Omental fat pad (tissue), 4 donors: ENCODE measurements around the gene HSPB8. TPM values are rescaled to one million over a fixed set of nuclear protein-coding genes. Genes with fewer than 3 reads are reported as not detected.
A peak's percentile ranks its signal among the peaks of the same experiment; 100 is the strongest.

Experiments used
- ATAC-seq: fragments of 150-250 bp; one replicate; pipeline ENCODE4 v1.9.1; 2016; ENCODE audit warnings: mild to moderate bottlenecking, moderate library complexity; ENCODE audit not compliant: low FRiP score
- DNase-seq: peaks from one replicate; pipeline ENCODE4 v3.0.0-alpha.2; 2019; ENCODE audit warnings: low spot score
- total RNA-seq, 4 donors: library from RNA; depleted of rRNA; stranded (reverse); fragments of >200 nt; gene quantifications; one replicate each; pipeline ENCODE4 v1.1.0, GENCODE V29; 2016
- TF ChIP-seq, protein P1 (sequence below), 3 donors: fragments of 450-650 bp; IDR thresholded peaks; one replicate each; pipeline ENCODE4 v1.5.1; 2016 to 2017; ENCODE audit warnings: antibody characterized with exemption in 3 of 3, mild to moderate bottlenecking in 3 of 3, moderate library complexity in 2 of 3

The HSPB8 gene
- total RNA-seq, 4 donors from 2014 or later: 32.7 to 136 (median 72.3) TPM

DNA sequence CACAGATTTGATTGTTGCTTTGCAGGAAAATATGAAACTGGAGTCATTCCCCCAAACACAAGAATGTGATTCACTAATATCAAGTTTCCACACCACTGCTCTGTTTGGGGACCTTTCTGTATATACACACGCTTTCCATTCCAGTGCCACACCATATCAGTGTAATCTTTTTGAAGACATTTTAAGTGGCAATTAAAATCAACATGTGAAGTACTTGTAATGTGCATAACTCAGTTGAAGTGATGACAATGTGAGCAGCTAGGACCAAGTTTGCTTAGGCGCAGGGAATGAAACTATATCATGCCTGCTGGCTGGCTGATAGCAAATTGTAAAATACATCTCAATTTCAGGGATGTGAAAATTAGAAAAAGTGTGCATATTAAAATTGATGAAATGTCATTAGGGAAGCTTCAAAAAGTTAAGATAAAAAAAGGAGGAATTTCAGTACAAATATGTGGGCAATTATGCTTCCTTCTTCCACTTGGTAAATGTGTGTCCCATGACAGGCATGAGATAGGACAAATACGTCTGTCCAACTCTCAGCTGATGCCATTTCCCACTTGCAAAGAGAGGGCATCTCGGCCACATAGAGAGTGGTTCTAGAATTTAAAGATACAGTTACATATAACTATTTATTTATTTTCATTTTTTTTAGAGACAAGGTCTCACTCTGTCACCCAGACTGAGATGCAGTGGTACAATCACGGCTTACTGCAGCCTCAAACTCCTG is 43.7 kb downstream of the HSPB8 start:
- TF ChIP-seq, protein P1, sequence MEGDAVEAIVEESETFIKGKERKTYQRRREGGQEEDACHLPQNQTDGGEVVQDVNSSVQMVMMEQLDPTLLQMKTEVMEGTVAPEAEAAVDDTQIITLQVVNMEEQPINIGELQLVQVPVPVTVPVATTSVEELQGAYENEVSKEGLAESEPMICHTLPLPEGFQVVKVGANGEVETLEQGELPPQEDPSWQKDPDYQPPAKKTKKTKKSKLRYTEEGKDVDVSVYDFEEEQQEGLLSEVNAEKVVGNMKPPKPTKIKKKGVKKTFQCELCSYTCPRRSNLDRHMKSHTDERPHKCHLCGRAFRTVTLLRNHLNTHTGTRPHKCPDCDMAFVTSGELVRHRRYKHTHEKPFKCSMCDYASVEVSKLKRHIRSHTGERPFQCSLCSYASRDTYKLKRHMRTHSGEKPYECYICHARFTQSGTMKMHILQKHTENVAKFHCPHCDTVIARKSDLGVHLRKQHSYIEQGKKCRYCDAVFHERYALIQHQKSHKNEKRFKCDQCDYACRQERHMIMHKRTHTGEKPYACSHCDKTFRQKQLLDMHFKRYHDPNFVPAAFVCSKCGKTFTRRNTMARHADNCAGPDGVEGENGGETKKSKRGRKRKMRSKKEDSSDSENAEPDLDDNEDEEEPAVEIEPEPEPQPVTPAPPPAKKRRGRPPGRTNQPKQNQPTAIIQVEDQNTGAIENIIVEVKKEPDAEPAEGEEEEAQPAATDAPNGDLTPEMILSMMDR (IDR thresholded peaks at IDR 0.05): no peak
- no peak for DNase-seq
- ATAC-seq: no peak

DNA sequence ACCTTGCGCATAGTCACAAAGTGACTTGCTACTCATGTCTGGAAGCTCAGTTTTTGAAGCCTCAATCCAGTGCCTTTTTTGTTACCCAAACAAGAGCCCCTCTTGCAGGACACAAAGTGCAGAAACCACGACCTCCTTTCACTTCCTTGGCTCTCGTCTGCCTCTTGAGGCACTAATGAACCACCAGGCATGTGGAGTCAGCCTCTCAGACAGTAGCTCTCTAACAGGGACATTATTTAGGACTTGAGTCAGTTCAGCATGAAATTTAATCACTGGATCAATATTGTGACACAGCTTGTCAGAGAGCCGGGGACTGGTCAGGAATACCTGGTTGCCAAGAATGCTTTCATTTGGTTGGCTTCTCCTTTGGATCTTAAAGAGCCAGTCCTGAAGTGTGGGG is 46.7 kb downstream of the HSPB8 start:
- ATAC-seq (no peak), DNase-seq (no peak)
- TF ChIP-seq, protein P1 (IDR thresholded peaks at IDR 0.05): no peak

DNA sequence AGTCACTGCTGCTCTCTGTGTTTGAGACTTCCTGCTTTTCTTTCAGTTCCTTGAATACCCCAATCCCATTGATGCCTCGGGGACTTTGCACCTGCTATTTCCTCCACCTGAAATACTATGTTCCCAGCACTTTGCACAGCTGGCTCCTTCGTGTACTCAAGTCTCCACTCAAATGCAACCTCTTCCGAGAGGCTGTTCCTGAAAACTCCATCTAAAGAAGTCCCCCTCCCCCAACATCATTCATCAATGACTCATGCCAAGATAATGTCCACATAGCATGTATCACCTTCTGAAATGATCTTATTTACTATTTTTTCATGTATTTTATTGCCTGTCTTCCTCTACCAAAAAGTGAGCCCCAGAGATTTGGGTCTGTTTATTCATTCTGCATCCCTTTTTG is 48.6 kb downstream of the HSPB8 start:
- no peak for ATAC-seq
- TF ChIP-seq, protein P1 (IDR thresholded peaks at IDR 0.05): no peak

DNA sequence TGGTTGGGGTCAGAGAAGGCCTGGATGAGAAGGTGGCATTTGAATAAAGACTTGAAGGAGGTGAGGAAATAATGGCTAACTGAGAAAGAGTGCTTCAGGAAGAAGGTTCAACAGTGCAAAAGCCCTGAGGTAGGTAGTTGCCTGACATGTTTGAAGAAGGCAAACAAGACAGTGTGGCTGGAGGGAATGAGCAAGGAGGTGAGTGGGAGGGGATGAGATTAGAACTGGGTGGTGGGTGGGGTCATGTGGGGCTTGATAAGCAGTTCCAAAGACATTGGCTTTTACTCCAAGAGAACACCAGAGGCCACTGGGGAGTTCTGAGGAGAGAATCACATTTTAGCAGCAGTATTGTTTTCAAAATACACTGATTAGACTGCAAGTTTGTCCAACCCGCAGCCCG is 50.5 kb downstream of the HSPB8 start:
- ATAC-seq: no peak
- TF ChIP-seq, protein P1 (IDR thresholded peaks at IDR 0.05): no peak
- no peak for DNase-seq

More for the DNA sequence above, 48.6 kb downstream of the HSPB8 start:
- DNase-seq: no peak

DNA sequence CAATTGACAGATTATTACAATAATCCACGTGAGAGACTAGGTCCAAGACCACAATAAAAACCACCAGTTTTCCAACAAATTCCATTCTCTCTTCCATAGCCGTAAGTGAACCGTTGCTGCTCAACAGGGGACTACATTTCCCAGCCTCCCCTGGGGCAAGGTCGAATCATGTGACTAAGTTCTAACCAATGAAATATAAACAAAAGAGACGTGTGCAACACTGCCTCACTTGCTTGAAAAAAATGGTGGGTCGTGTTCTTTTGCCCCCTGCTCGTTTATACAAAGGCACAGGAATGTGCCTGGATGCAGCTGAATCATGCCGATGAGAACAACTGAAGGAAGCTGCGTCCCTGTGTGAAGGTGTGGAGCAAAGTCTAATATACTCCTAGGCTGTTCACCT is 51.1 kb downstream of the HSPB8 start:
- ATAC-seq: peak; percentile 19
- DNase-seq: no peak
- TF ChIP-seq, protein P1 (IDR thresholded peaks at IDR 0.05): no peak

DNA sequence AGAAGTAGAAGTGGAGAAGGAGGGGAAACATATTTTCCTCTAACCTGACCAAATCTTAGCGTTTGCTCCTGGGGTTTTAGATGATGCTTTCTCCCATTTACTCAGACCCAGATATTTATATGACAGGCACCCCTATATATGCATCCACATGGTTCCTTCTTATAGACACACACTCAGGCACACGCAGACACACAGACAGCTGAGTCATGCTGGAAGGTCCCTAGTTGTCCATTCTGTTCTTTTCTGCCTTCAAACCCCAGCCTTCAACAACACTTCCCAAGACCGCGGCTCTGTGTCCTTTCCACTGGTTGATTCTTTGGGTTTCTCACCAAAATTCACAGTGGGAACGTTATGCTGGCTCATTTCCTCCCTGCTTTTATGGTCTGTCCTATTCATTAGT is 52.1 kb downstream of the HSPB8 start:
- ATAC-seq: no peak
- TF ChIP-seq, protein P1 (IDR thresholded peaks at IDR 0.05): no peak
- DNase-seq: no peak

DNA sequence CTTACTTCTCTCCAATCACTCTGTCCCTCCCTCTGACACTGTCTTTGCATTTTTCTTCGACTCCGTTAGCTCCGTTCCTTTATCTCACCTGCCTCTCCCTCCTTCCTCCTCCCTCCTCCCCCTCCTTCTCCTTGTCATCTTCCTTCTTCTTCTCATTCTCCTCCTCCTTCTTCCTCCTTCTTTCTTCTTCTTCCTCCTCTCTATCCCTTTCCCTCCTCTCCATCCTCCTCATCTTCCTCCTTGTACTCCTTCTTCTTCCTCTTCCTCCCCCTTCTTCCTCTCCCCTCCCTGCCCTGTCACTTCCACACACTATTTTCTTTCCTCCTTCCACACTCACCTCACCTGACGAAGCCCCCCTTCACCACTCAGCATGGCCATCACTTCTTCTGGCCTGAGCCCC is 53.0 kb downstream of the HSPB8 start:
- no peak for ATAC-seq
- TF ChIP-seq, protein P1 (IDR thresholded peaks at IDR 0.05): no peak
- no peak for DNase-seq
